Activated naive CD8-positive, alpha-beta T cell treated with anti-CD3 and anti-CD28 coated beads, Interleukin-2, amount 10 ng/mL, durations not matched to agents 7 days and 5 days (primary cell): ENCODE data around the gene NDUFA12. TPM values are rescaled to one million over a fixed set of nuclear protein-coding genes. Genes with fewer than 3 reads are reported as not detected.

Experiments
- ATAC-seq: fragments of 150-1000 bp; cut with Tn5 transposase; one replicate; pipeline ENCODE4 v1.10.0; 2021; ENCODE audit warnings: low read depth, moderate library complexity
- POLR2A ChIA-PET: fragments of 350-600 bp; sonication (Branson Sonifier 250); formaldehyde crosslinking; loops from one replicate; lab custom pipeline; 2021; ENCODE audit warnings: antibody characterized with exemption; lab: Charles Lee
- DNase-seq: peaks from one replicate; pipeline ENCODE4 v3.0.0; 2021
- H3K27ac Mint-ChIP-seq: one replicate; pipeline ENCODE4 v1.8.0; 2022; ENCODE audit warnings: mild to moderate bottlenecking, mixed read lengths
- H3K27me3 Mint-ChIP-seq: one replicate; pipeline ENCODE4 v1.8.0; 2022; ENCODE audit warnings: mild to moderate bottlenecking, moderate library complexity, mixed read lengths
- H3K36me3 Mint-ChIP-seq: one replicate; pipeline ENCODE4 v1.8.0; 2021; ENCODE audit warnings: mild to moderate bottlenecking, mixed read lengths
- H3K4me1 Mint-ChIP-seq: one replicate; pipeline ENCODE4 v1.8.0; 2021; ENCODE audit warnings: mixed read lengths
- H3K4me3 Mint-ChIP-seq: one replicate; pipeline ENCODE4 v1.8.0; 2022; ENCODE audit warnings: mild to moderate bottlenecking, moderate library complexity, mixed read lengths
- H3K9me3 Mint-ChIP-seq: one replicate; pipeline ENCODE4 v1.8.0; 2021; ENCODE audit warnings: mixed read lengths
- total RNA-seq, 2 experiments: library from RNA; stranded (reverse); gene quantifications; one replicate each; pipeline ENCODE4 v1.2.3, GENCODE V29; 2021

The NDUFA12 gene
- total RNA-seq, 2 experiments from 2014 or later, result 105 to 114 TPM

DNA sequence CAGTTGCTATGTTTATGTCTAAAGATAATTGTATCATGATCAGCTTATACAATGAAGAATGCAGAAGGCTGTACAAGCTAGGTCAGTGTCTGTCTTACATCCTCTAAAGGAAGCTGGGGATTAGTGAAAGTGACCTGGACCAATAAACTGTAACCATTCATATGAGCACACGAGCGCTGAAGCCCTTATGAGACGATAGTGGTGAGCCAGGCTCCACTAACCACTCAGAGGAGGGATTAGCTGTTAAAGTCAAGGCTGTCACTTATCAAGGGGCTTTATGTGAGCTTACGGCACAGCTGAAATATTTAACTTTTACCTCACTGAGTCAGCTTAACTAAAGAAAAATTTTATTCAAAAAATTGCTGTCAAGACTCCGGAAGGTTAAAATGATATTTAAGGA is 30.3 kb downstream of the NDUFA12 start:
- DNase-seq (no peak), ATAC-seq (no peak)
- no peak overlapping the region for H3K4me3 Mint-ChIP-seq
- H3K4me1 Mint-ChIP-seq, result peaks cover 1% of the 10 kb centered on the region
- peaks cover 2% of the 10 kb centered on the region for H3K9me3 Mint-ChIP-seq
- no peaks in the 10 kb centered on the region for H3K27me3 Mint-ChIP-seq
- POLR2A ChIA-PET, result no interaction called here
- H3K27ac Mint-ChIP-seq, result no peak overlapping the region
- peaks cover 17% of the 10 kb centered on the region for H3K36me3 Mint-ChIP-seq

DNA sequence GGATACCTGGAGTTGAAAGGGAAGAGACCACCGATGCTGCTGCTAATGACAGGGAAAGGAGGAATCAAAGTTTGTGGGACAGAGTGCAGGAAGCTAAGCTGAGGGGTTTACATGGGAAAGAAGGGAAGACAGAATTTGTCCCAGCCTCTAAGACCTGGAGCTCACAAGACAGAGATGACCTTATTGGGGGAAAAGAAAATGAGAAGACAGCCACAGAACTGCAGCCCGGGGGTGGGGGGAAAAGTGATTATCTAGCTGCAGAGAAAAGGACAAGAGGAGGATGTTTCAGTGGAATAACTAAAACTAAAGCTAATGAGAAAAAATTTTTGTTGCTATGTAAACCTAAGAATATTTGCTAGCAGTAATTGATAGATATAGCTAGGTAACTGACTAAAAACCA is 30.7 kb downstream of the NDUFA12 start:
- DNase-seq (no peak), ATAC-seq (no peak)
- Mint-ChIP-seq H3K27me3 (no peaks in the 10 kb centered on the region), H3K4me1 (no peaks in the 10 kb centered on the region), H3K27ac (no peak overlapping the region), H3K4me3 (no peak overlapping the region), H3K36me3 (peaks cover 17% of the 10 kb centered on the region), H3K9me3 (peaks cover 2% of the 10 kb centered on the region)
- POLR2A ChIA-PET, result no interaction called here

DNA sequence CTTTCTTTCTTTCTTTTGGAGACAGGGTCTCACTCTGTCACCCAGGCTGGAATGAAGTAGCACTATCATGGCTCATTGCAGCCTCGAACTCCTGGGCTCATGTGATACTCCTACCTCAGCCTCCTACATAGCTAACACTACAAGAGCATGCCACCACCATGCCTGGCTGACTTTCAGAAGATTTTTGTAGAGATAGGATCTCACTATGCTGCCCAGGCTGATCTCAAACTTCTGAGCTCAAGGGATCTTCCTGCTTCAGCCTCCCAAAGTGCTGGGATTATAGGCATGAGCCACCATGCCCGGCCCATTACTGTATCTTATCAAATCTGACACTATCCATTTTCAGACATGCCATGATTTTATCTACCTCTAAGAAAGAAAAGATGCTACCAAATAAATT is 31.6 kb downstream of the NDUFA12 start:
- Mint-ChIP-seq H3K36me3 (peaks cover 17% of the 10 kb centered on the region), H3K27ac (no peak overlapping the region), H3K9me3 (peaks cover 2% of the 10 kb centered on the region), H3K4me3 (no peak overlapping the region), H3K27me3 (no peaks in the 10 kb centered on the region), H3K4me1 (no peaks in the 10 kb centered on the region)
- DNase-seq, result no peak
- no peak for ATAC-seq
- POLR2A ChIA-PET, result interaction anchor here (0.6 kb wide), 1 partner anchor 381 kb away, joined by 3 read pairs; no protein-coding TSS in a partner anchor

DNA sequence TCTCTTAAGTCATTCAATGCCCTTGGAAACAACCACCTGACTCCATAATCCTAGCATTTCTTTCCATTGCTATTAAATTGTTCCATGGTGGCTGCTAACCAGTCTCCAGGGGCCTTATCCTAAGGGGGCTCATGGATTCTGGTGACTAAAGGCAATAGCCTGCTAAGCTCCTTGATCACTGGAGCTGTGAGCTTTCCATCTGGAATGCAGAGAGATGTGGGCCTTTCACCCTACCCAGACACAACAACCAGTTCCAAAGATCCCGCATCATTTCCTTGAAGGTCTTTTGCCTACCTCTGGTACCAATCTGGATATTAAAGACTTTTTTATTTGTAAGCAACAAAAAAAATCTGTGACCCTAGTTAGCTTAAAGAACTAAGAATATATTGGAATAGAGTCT is 32.9 kb downstream of the NDUFA12 start:
- ATAC-seq, result no peak
- no peak overlapping the region for H3K4me3 Mint-ChIP-seq
- peaks cover 14% of the 10 kb centered on the region for H3K36me3 Mint-ChIP-seq
- H3K4me1 Mint-ChIP-seq, result no peaks in the 10 kb centered on the region
- no peak for DNase-seq
- peaks cover 2% of the 10 kb centered on the region for H3K9me3 Mint-ChIP-seq
- no peaks in the 10 kb centered on the region for H3K27me3 Mint-ChIP-seq
- H3K27ac Mint-ChIP-seq, result no peak overlapping the region
- POLR2A ChIA-PET, result no interaction called here

DNA sequence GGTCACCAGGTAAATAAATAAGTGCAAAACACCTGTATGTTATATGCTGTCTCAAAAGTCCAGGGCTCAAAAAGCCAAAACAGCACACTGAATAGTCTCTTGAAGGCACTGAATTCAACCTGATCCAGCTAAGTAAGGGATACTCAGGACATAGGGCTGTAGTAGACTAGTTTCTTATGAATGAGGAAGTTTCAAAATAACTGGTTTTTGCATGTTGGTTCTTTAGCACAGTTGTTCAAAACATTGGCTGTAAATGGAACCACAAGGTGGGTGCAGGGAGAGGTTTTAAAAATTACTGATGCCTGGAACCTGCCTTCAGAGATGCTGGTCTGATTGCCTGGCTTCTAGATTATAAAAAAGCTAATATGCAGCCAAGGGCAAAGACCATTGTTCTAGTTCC is 34.1 kb downstream of the NDUFA12 start:
- peaks cover 14% of the 10 kb centered on the region for H3K36me3 Mint-ChIP-seq
- no peak for DNase-seq
- peaks cover 2% of the 10 kb centered on the region for H3K9me3 Mint-ChIP-seq
- no peaks in the 10 kb centered on the region for H3K27me3 Mint-ChIP-seq
- ATAC-seq, result no peak
- H3K4me1 Mint-ChIP-seq, result no peaks in the 10 kb centered on the region
- POLR2A ChIA-PET, result no interaction called here
- H3K27ac Mint-ChIP-seq, result no peak overlapping the region
- H3K4me3 Mint-ChIP-seq, result no peak overlapping the region

DNA sequence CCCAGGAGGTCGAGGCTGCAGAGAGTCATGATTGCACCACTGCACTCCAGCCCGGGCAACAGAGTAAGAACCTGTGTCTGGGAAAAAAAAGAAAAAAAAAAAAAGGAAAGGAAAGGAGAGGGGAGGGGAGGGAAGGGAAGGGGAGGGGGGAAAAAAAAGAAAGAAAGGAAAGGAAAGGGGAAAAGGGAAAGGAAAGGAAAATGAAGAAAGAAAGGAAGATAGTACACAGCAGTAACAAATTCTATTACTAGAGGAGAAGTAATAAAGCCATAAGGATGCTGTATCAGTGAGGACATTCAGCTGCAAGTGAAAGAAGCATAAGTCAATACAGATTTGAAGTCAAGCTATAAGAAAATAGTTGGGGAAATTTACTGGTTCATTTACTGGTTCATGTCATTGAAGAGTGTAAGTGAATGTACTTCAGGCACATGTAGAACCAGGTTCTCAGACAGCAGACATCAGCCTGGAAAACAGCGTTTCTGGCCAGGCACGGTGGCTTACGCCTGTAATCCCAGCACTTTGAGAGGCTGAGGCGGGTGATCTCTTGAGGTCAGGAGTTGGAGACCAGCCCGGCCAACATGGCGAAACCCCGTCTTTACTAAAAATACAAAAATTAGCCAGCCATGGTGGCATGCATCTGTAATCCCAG is 37.4 kb downstream of the NDUFA12 start:
- POLR2A ChIA-PET, result no interaction called here

DNA sequence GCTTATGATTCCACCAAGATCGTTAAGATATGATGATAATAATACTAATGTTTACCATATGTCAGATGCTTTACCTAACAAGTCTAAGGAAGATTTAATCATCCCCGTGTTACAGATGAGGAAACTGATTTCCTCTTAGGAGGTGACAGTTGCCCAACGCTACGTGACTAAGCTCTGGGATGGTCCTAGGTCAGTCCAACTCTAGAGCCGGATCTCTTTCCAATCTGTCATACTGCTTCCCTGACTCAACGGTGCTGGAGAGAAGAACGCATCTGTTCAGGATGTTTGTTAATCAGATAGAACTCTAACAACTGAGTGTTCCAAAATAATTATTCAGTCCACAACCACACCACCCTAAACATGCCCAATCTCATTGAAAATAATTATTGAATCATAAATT is 39.8 kb downstream of the NDUFA12 start:
- peaks cover 2% of the 10 kb centered on the region for H3K36me3 Mint-ChIP-seq
- H3K27ac Mint-ChIP-seq, result no peak overlapping the region
- peaks cover 10% of the 10 kb centered on the region for H3K27me3 Mint-ChIP-seq
- POLR2A ChIA-PET, result no interaction called here
- DNase-seq, result no peak
- no peak for ATAC-seq
- H3K4me1 Mint-ChIP-seq, result no peaks in the 10 kb centered on the region
- no peaks in the 10 kb centered on the region for H3K9me3 Mint-ChIP-seq
- no peak overlapping the region for H3K4me3 Mint-ChIP-seq

More for the DNA sequence above, 37.4 kb downstream of the NDUFA12 start:
- Mint-ChIP-seq H3K27me3 (peaks cover 3% of the 10 kb centered on the region), H3K4me3 (no peak overlapping the region), H3K9me3 (peaks cover 2% of the 10 kb centered on the region), H3K27ac (no peak overlapping the region), H3K4me1 (no peaks in the 10 kb centered on the region), H3K36me3 (peaks cover 11% of the 10 kb centered on the region)
- ATAC-seq (no peak), DNase-seq (no peak)

DNA sequence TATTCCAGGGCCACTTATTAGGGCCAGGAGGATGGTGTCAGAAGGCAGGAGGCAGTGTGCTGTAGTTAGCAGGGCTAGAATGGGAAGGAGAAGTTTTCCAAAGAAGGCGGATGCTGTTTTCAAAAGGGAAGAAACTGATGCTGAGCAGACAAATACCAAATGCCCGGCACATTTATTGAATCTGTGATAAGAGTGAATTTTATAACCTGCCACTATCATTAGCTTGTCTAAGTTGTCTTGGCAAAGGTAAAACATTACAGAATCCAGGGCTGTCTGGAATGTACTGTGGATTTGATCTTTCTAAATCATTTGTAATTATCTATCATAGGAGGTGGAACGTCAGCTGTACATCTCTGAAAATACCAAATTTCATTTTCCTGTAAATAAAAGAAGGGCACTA is 40.8 kb downstream of the NDUFA12 start:
- no peaks in the 10 kb centered on the region for H3K4me1 Mint-ChIP-seq
- H3K4me3 Mint-ChIP-seq, result no peak overlapping the region
- DNase-seq (no peak), ATAC-seq (no peak)
- no peaks in the 10 kb centered on the region for H3K9me3 Mint-ChIP-seq
- POLR2A ChIA-PET, result no interaction called here
- H3K27me3 Mint-ChIP-seq, result peaks cover 11% of the 10 kb centered on the region
- H3K27ac Mint-ChIP-seq, result no peak overlapping the region
- no peaks in the 10 kb centered on the region for H3K36me3 Mint-ChIP-seq

DNA sequence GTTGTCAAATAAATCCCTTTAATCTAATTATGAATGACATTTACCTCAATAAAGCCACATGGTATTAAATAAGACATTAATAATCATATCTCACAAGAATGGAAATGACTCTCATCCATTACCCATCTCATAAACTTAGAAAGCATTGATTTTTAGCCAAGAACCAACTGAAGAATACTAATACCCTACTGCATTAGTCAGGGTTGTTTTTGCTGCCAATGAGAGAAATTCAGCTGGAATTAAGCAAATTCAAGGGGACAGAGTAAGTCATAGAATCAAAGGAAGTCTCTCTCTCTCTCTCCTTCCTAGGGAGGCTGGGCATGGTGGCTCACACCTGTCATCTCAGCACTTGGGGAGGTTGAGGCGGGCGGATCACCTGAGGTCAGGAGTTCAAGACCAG is 41.6 kb downstream of the NDUFA12 start:
- ATAC-seq, result no peak
- POLR2A ChIA-PET, result no interaction called here

DNA sequence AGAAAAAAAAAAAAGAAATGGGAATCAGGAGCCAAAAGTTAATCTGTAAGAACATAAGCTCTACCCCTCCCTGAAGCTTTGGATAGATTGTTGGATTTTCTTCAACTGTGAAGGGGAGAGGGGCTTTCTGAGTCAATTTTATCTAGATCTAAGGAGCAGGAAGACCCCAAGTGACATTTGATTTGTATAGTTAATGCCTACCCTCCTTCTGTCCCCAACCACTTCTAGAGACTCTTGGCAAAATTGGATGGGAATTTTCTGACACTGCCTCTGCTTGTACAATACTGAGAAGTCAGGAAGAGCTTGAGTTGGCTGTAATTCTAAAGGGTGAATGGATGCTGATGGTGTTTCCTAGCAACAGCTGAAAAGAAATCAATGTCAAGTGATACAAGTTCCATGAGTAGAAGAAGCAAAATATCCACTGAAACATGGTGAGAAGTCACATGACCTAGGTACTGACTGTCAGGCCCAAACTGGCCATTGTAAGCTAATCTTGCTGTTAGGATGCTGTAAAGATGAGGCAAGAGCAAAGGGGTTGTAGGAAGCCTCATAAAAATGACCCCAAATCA is 42.2 kb downstream of the NDUFA12 start:
- POLR2A ChIA-PET, result no interaction called here
- H3K27ac Mint-ChIP-seq, result no peak overlapping the region
- H3K9me3 Mint-ChIP-seq, result no peaks in the 10 kb centered on the region

More for the DNA sequence above, 41.6 kb downstream of the NDUFA12 start:
- Mint-ChIP-seq H3K9me3 (no peaks in the 10 kb centered on the region), H3K4me1 (no peaks in the 10 kb centered on the region), H3K36me3 (no peaks in the 10 kb centered on the region), H3K27ac (no peak overlapping the region), H3K4me3 (no peak overlapping the region), H3K27me3 (peaks cover 13% of the 10 kb centered on the region)
- no peak for DNase-seq

DNA sequence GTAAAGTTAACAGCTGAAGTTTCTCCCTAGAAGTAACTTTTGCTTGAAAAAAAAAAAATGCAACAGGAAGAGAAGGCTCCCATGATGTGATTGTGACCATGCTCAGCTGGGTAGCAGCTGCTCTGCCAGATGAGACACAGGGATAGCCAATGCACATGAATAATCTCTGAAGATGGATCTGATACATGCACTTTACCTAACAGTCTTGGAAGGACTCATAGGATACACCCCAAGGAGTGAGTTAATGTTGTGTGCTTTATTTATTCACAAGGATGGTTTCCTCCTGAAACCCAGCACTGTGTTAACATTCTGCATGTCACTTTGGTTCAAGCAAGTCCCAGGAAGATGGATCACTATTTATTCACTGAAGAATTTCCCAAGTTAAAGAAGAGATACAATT is 46.5 kb downstream of the NDUFA12 start:
- no peak for ATAC-seq

More for the DNA sequence above, 42.2 kb downstream of the NDUFA12 start:
- ATAC-seq (no peak), DNase-seq (no peak)
- Mint-ChIP-seq H3K4me3 (no peak overlapping the region), H3K27me3 (peaks cover 14% of the 10 kb centered on the region), H3K36me3 (no peaks in the 10 kb centered on the region), H3K4me1 (no peaks in the 10 kb centered on the region)

DNA sequence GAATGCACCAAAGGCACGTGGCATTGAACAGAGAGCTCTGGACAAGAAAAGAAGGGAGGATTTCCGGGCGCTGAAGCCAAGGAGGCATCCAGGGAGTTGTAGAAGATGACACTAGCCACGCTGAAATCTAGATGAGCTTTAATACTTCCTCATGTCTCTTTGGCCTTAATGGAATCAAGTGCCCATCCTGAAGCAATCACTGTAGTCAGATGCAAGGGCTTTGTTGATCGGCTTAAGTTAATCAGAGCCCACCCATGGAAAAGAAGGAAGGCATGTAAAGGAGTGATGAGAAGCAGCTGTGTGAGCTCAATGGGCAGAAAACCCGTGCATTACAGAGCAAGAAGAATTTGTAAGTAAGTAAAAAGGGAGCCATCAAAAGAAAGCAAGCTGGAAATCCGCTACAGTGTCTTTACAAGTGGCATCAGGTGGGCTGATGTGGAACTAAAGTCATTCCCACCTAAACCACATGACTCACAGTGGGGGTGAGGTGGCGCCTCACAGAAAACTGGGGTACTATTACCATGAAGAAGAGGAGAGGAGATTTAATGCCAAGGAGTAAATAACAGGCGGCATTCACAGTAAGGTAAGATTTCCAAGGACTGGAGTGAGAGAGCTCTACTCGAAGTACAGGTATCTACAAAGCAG is 48.4 kb downstream of the NDUFA12 start:
- ATAC-seq (no peak), DNase-seq (no peak)
- no peak overlapping the region for H3K4me3 Mint-ChIP-seq
- peaks cover 51% of the 10 kb centered on the region for H3K27me3 Mint-ChIP-seq
- no peak overlapping the region for H3K27ac Mint-ChIP-seq
- peaks cover 6% of the 10 kb centered on the region for H3K4me1 Mint-ChIP-seq
- H3K9me3 Mint-ChIP-seq, result no peaks in the 10 kb centered on the region
- no peaks in the 10 kb centered on the region for H3K36me3 Mint-ChIP-seq
- POLR2A ChIA-PET, result no interaction called here

More for the DNA sequence above, 46.5 kb downstream of the NDUFA12 start:
- H3K36me3 Mint-ChIP-seq, result no peaks in the 10 kb centered on the region
- POLR2A ChIA-PET, result no interaction called here
- H3K9me3 Mint-ChIP-seq, result no peaks in the 10 kb centered on the region
- no peak overlapping the region for H3K27ac Mint-ChIP-seq
- H3K4me3 Mint-ChIP-seq, result no peak overlapping the region
- H3K4me1 Mint-ChIP-seq, result peaks cover 6% of the 10 kb centered on the region
- H3K27me3 Mint-ChIP-seq, result peaks cover 46% of the 10 kb centered on the region
- no peak for DNase-seq

DNA sequence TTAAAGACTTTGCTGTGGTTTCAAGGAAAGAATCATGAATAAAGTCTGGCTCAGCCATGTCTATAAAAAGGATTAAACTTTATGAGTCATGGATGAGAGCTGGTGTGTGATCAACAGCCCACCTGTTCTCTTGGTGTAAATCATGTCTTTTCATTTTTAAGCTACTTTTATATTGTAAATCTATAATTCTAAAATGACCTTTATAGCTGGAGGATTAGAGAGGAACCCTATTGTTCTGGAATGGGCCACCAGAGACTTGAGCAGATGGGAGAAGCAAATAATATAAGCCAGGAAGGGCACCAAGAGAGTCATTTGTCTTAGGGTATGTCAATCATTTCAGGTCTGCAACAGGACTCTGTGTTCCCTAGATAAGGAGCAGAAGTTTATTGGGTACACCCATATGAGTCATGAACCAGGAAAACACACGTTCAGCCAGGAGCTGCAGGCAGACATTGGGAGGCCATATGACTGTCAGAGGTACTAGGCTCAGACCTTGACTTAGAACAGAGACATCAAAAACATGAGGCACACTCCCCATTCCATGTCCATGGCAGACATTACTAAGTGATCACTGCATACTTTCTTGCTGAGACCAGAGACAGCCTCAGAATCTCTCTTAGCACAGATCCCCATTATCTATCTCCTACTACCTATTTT is 49.3 kb downstream of the NDUFA12 start:
- Mint-ChIP-seq H3K4me3 (no peak overlapping the region), H3K9me3 (no peaks in the 10 kb centered on the region), H3K4me1 (peaks cover 6% of the 10 kb centered on the region), H3K27me3 (peaks cover 48% of the 10 kb centered on the region), H3K27ac (no peak overlapping the region), H3K36me3 (no peaks in the 10 kb centered on the region)
- POLR2A ChIA-PET, result no interaction called here
- ATAC-seq (no peak), DNase-seq (no peak)
